SK-N-SH treated with all-trans-retinoic acid at 6 μM for 48 hours (cell line): ENCODE results near the gene EFCAB7.

Experiments
- ATAC-seq: fragments of 200-7000 bp; cut with Tn5 transposase; 3 replicates; pipeline ENCODE4 v1.9.1; 2020; ENCODE audit warnings: mild to moderate bottlenecking, moderate library complexity
- ARNTL ChIP-seq: fragments of 450-650 bp; formaldehyde crosslinking; IDR thresholded peaks from 2 replicates; pipeline ENCODE4 v1.5.0; 2020; ENCODE audit warnings: low read depth, mild to moderate bottlenecking, moderate library complexity, borderline replicate concordance
- BACH2 ChIP-seq: fragments of 250-450 bp; sonication (Bioruptor Pico); IDR thresholded peaks from 2 replicates; pipeline ENCODE4 v1.9.0; 2021; ENCODE audit warnings: mild to moderate bottlenecking, borderline replicate concordance
- CSDC2 ChIP-seq: fragments of 250-450 bp; sonication (Bioruptor Pico); IDR thresholded peaks from 2 replicates; pipeline ENCODE4 v1.5.0; 2020; ENCODE audit warnings: mild to moderate bottlenecking, moderate library complexity
- ESRRG ChIP-seq: fragments of 250-450 bp; sonication (Bioruptor Pico); IDR thresholded peaks from 2 replicates; pipeline ENCODE4 v1.6.1; 2021; ENCODE audit warnings: mild to moderate bottlenecking
- GLIS3 ChIP-seq: fragments of 250-450 bp; sonication (Bioruptor Pico); IDR thresholded peaks from 2 replicates; pipeline ENCODE4 v1.5.0; 2020; ENCODE audit warnings: mild to moderate bottlenecking, moderate library complexity
- ISL1 ChIP-seq: fragments of 250-450 bp; sonication (Bioruptor Pico); IDR thresholded peaks from 2 replicates; pipeline ENCODE4 v2.1.2; 2022; ENCODE audit warnings: mild to moderate bottlenecking, moderate library complexity
- PPARA ChIP-seq: fragments of 250-450 bp; sonication (Bioruptor Pico); IDR thresholded peaks from 2 replicates; pipeline ENCODE4 v1.5.0; 2020; ENCODE audit warnings: mild to moderate bottlenecking, borderline replicate concordance
- RARB ChIP-seq: fragments of 250-450 bp; sonication (Bioruptor Pico); IDR thresholded peaks from 2 replicates; pipeline ENCODE4 v1.8.0; 2021; ENCODE audit warnings: mild to moderate bottlenecking, moderate library complexity
- TCF4 ChIP-seq: fragments of 250-450 bp; sonication (Bioruptor Pico); IDR thresholded peaks from 2 replicates; pipeline ENCODE4 v1.8.0; 2021; ENCODE audit warnings: mild to moderate bottlenecking, moderate library complexity, borderline replicate concordance
- TOX ChIP-seq: fragments of 250-450 bp; sonication (Bioruptor Pico); IDR thresholded peaks from 2 replicates; pipeline ENCODE4 v1.8.0; 2021; ENCODE audit warnings: mild to moderate bottlenecking, moderate library complexity, borderline replicate concordance
- ZC3H10 ChIP-seq: fragments of 250-450 bp; sonication (Bioruptor Pico); IDR thresholded peaks from 2 replicates; pipeline ENCODE4 v1.5.1; 2021; ENCODE audit warnings: mild to moderate bottlenecking, moderate library complexity
- ZFP3 ChIP-seq: fragments of 250-450 bp; sonication (Bioruptor Pico); IDR thresholded peaks from 2 replicates; pipeline ENCODE4 v1.5.0; 2020; ENCODE audit warnings: mild to moderate bottlenecking, moderate library complexity
- ZFP30 ChIP-seq: fragments of 450-650 bp; formaldehyde crosslinking; IDR thresholded peaks from 2 replicates; pipeline ENCODE4 v1.5.0; 2022; ENCODE audit warnings: mild to moderate bottlenecking, moderate library complexity
- ZNF565 ChIP-seq: fragments of 450-650 bp; formaldehyde crosslinking; conservative IDR thresholded peaks from 2 replicates; pipeline ENCODE4 v1.5.0; 2020; ENCODE audit warnings: low read depth, mild to moderate bottlenecking, moderate library complexity
- ZNF70 ChIP-seq: fragments of 450-650 bp; formaldehyde crosslinking; IDR thresholded peaks from 2 replicates; pipeline ENCODE4 v1.5.0; 2020; ENCODE audit warnings: mild to moderate bottlenecking, moderate library complexity
- ZNF8 ChIP-seq: fragments of 450-650 bp; formaldehyde crosslinking; IDR thresholded peaks from 2 replicates; pipeline ENCODE4 v1.5.0; 2020; ENCODE audit warnings: mild to moderate bottlenecking, moderate library complexity
- TF ChIP-seq, protein P1 (sequence below): fragments of 250-450 bp; sonication (Bioruptor Pico); IDR thresholded peaks from 2 replicates; pipeline ENCODE4 v1.8.0; 2020; ENCODE audit warnings: mild to moderate bottlenecking, moderate library complexity, borderline replicate concordance
- TF ChIP-seq, protein P2 (sequence below): fragments of 250-450 bp; sonication (Bioruptor Pico); IDR thresholded peaks from 2 replicates; pipeline ENCODE4 v1.5.0; 2020; ENCODE audit warnings: mild to moderate bottlenecking, moderate library complexity
- TF ChIP-seq, protein P3 (sequence below): fragments of 250-450 bp; sonication (Bioruptor Pico); IDR thresholded peaks from 2 replicates; pipeline ENCODE4 v1.5.1; 2021; ENCODE audit warnings: mild to moderate bottlenecking, moderate library complexity
- TF ChIP-seq, protein P4 (sequence below): fragments of 250-450 bp; sonication (Bioruptor Pico); IDR thresholded peaks from 2 replicates; pipeline ENCODE4 v1.5.1; 2020; ENCODE audit warnings: low read depth, mild to moderate bottlenecking, moderate library complexity
- TF ChIP-seq, protein P5 (sequence below): fragments of 250-450 bp; sonication (Bioruptor Pico); IDR thresholded peaks from 2 replicates; pipeline ENCODE4 v1.8.0; 2021; ENCODE audit warnings: low read depth, mild to moderate bottlenecking, moderate library complexity, borderline replicate concordance

EFCAB7 gene

DNA sequence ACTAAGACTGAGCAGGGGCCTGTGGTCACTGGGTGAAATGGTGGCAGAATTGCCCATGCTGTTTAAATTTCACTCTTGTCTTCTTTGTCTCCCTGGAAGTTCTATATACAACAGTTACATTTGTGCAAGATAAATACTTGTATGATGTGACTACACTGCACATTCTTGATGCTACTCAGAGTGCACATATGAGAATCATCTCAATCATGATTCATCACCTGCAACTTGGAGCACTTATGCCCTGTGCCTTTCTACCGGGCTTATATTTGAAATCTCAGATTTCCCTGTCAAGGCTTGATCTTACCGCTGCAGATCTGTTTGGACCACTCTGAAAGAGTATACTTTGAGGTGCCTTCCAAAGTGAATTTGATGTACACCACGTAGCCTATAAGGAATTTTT lies 80.5 kb downstream of the EFCAB7 start (continued):
- no peak for TF ChIP-seq ZFP30
- no peak for TF ChIP-seq ZNF565
- TF ChIP-seq, protein P1, sequence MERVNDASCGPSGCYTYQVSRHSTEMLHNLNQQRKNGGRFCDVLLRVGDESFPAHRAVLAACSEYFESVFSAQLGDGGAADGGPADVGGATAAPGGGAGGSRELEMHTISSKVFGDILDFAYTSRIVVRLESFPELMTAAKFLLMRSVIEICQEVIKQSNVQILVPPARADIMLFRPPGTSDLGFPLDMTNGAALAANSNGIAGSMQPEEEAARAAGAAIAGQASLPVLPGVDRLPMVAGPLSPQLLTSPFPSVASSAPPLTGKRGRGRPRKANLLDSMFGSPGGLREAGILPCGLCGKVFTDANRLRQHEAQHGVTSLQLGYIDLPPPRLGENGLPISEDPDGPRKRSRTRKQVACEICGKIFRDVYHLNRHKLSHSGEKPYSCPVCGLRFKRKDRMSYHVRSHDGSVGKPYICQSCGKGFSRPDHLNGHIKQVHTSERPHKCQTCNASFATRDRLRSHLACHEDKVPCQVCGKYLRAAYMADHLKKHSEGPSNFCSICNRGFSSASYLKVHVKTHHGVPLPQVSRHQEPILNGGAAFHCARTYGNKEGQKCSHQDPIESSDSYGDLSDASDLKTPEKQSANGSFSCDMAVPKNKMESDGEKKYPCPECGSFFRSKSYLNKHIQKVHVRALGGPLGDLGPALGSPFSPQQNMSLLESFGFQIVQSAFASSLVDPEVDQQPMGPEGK (CRISPR knock-in tag): no peak
- TF ChIP-seq, all 23 proteins: peak for 0

DNA sequence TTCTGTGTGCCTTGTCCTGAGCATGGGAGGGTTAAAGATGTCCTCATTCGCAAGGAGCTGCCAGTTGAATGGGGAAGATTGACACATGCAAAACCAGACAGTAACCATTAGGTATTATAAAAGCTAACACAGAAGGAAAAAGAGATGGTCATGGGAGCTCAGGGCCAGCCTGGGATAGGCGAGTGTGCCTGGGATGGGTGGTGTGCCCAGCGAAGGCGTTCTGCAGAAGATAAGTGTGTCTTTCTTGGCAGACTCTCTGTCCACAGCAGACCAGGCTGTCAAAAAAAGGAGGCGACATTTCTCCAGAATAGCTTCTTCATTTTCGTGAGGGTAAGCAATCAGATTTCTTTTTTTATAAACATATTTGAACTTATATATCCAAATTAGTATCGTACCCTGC lies 84.0 kb downstream of the EFCAB7 start:
- no peak for TF ChIP-seq GLIS3
- no peak for TF ChIP-seq BACH2 (CRISPR knock-in tag)
- TF ChIP-seq, all 23 proteins: peak for 0
- no peak for ATAC-seq

DNA sequence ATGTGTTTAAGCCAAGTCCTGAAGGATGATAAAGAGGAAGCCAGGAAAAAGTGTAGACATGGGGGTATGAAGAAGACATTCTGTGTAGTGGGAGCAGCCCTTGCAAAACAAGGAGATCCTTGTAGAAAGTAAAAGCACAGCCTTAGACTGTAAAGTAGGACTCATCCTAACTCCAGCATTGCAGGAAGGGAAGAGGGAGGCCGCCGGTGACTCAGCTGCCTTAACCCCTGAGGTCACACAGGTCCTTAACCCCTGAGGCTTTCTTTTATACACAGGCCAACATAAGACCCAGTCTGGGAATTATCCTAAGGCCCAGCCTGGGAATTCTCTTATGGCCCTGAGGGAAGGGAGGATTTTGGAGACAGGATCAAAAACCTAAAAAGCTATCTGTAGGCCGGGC lies 87.9 kb downstream of the EFCAB7 start:
- TF ChIP-seq TCF4 (CRISPR knock-in tag) (no peak), ZNF8 (CRISPR knock-in tag) (no peak), ZC3H10 (CRISPR knock-in tag) (no peak), TOX (no peak), ZNF70 (CRISPR knock-in tag) (no peak), ESRRG (CRISPR knock-in tag) (no peak), ISL1 (CRISPR knock-in tag) (no peak), PPARA (CRISPR knock-in tag) (no peak), BACH2 (CRISPR knock-in tag) (no peak), ZFP3 (no peak), GLIS3 (no peak), CSDC2 (CRISPR knock-in tag) (no peak), RARB (CRISPR knock-in tag) (no peak)
- TF ChIP-seq, protein P2, sequence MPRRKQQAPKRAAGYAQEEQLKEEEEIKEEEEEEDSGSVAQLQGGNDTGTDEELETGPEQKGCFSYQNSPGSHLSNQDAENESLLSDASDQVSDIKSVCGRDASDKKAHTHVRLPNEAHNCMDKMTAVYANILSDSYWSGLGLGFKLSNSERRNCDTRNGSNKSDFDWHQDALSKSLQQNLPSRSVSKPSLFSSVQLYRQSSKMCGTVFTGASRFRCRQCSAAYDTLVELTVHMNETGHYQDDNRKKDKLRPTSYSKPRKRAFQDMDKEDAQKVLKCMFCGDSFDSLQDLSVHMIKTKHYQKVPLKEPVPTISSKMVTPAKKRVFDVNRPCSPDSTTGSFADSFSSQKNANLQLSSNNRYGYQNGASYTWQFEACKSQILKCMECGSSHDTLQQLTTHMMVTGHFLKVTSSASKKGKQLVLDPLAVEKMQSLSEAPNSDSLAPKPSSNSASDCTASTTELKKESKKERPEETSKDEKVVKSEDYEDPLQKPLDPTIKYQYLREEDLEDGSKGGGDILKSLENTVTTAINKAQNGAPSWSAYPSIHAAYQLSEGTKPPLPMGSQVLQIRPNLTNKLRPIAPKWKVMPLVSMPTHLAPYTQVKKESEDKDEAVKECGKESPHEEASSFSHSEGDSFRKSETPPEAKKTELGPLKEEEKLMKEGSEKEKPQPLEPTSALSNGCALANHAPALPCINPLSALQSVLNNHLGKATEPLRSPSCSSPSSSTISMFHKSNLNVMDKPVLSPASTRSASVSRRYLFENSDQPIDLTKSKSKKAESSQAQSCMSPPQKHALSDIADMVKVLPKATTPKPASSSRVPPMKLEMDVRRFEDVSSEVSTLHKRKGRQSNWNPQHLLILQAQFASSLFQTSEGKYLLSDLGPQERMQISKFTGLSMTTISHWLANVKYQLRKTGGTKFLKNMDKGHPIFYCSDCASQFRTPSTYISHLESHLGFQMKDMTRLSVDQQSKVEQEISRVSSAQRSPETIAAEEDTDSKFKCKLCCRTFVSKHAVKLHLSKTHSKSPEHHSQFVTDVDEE (CRISPR knock-in tag): no peak
- TF ChIP-seq, protein P3, sequence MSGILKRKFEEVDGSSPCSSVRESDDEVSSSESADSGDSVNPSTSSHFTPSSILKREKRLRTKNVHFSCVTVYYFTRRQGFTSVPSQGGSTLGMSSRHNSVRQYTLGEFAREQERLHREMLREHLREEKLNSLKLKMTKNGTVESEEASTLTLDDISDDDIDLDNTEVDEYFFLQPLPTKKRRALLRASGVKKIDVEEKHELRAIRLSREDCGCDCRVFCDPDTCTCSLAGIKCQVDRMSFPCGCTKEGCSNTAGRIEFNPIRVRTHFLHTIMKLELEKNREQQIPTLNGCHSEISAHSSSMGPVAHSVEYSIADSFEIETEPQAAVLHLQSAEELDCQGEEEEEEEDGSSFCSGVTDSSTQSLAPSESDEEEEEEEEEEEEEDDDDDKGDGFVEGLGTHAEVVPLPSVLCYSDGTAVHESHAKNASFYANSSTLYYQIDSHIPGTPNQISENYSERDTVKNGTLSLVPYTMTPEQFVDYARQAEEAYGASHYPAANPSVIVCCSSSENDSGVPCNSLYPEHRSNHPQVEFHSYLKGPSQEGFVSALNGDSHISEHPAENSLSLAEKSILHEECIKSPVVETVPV (CRISPR knock-in tag): no peak
- TF ChIP-seq, protein P4, sequence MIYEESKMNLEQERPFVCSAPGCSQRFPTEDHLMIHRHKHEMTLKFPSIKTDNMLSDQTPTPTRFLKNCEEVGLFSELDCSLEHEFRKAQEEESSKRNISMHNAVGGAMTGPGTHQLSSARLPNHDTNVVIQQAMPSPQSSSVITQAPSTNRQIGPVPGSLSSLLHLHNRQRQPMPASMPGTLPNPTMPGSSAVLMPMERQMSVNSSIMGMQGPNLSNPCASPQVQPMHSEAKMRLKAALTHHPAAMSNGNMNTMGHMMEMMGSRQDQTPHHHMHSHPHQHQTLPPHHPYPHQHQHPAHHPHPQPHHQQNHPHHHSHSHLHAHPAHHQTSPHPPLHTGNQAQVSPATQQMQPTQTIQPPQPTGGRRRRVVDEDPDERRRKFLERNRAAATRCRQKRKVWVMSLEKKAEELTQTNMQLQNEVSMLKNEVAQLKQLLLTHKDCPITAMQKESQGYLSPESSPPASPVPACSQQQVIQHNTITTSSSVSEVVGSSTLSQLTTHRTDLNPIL (CRISPR knock-in tag): no peak
- TF ChIP-seq, protein P5, sequence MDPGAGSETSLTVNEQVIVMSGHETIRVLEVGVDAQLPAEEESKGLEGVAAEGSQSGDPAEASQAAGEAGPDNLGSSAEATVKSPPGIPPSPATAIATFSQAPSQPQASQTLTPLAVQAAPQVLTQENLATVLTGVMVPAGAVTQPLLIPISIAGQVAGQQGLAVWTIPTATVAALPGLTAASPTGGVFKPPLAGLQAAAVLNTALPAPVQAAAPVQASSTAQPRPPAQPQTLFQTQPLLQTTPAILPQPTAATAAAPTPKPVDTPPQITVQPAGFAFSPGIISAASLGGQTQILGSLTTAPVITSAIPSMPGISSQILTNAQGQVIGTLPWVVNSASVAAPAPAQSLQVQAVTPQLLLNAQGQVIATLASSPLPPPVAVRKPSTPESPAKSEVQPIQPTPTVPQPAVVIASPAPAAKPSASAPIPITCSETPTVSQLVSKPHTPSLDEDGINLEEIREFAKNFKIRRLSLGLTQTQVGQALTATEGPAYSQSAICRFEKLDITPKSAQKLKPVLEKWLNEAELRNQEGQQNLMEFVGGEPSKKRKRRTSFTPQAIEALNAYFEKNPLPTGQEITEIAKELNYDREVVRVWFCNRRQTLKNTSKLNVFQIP (CRISPR knock-in tag): no peak
- ATAC-seq: no peak

DNA sequence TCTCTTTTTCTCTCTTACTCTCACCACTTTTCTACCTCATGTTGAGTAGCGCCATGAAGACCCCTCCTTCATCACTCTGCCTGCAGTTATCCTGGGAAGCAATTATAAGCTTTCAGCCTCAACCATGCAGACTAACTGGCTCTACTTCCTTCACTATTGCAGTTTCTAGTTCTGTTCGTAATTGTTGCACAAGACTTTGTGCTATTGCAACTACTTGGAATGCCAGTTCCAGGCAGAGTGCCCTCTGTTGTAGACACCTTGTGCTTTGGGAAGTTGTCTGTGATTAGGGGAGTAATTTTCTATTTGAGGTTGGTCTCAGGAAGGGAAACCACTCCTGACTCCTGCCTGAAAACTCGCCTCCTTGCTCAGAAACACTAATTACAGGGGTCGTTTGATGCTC lies 89.2 kb downstream of the EFCAB7 start:
- no peak for ATAC-seq
- TF ChIP-seq, protein P4 (CRISPR knock-in tag): no peak
- TF ChIP-seq ARNTL (CRISPR knock-in tag) (no peak), ISL1 (CRISPR knock-in tag) (no peak), TOX (no peak), ZNF70 (CRISPR knock-in tag) (no peak), ZNF565 (no peak), CSDC2 (CRISPR knock-in tag) (no peak), ZFP30 (no peak), GLIS3 (no peak), RARB (CRISPR knock-in tag) (no peak), PPARA (CRISPR knock-in tag) (no peak), ZC3H10 (CRISPR knock-in tag) (no peak)
- TF ChIP-seq, protein P1 (CRISPR knock-in tag): no peak
- TF ChIP-seq, protein P3 (CRISPR knock-in tag): no peak
- TF ChIP-seq, all 23 proteins: peak for 0
